Prostate gland (tissue), 2 donors: ENCODE measurements around the gene NEK1.

Experiments
- POLR2A ChIP-seq: fragments of 450-650 bp; IDR thresholded peaks from one replicate; pipeline ENCODE4 v1.6.1; 2016; ENCODE audit warnings: antibody characterized with exemption, mild to moderate bottlenecking
- TF ChIP-seq, protein P1 (sequence below), 4 experiments: fragments of 200-600 bp in 2 of 4; fragments of 450-650 bp in 2 of 4; sonication (generic) in 2 of 4; IDR thresholded peaks; 1 replicate in 3 of 4; 2 replicates in 1 of 4; pipeline ENCODE4 v1.5.1; 2016 to 2019; ENCODE audit warnings: antibody characterized with exemption in 4 of 4, mild to moderate bottlenecking in 2 of 4, moderate library complexity in 2 of 4

GRCh38 chr4:169622566-169622965 lies 10.2 kb upstream of the NEK1 start:
- TF ChIP-seq, protein P1, sequence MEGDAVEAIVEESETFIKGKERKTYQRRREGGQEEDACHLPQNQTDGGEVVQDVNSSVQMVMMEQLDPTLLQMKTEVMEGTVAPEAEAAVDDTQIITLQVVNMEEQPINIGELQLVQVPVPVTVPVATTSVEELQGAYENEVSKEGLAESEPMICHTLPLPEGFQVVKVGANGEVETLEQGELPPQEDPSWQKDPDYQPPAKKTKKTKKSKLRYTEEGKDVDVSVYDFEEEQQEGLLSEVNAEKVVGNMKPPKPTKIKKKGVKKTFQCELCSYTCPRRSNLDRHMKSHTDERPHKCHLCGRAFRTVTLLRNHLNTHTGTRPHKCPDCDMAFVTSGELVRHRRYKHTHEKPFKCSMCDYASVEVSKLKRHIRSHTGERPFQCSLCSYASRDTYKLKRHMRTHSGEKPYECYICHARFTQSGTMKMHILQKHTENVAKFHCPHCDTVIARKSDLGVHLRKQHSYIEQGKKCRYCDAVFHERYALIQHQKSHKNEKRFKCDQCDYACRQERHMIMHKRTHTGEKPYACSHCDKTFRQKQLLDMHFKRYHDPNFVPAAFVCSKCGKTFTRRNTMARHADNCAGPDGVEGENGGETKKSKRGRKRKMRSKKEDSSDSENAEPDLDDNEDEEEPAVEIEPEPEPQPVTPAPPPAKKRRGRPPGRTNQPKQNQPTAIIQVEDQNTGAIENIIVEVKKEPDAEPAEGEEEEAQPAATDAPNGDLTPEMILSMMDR (IDR thresholded peaks at IDR 0.05) = no peak
- no peak for TF ChIP-seq POLR2A
